ENCODE data around the gene ZBTB20. TPM values are rescaled to one million over a fixed set of nuclear protein-coding genes. Genes with fewer than 3 reads are reported as not detected.

Gene ZBTB20
- polyA plus RNA-seq, 3 donors, result 1.3 to 3.2 (median 2.0) TPM

DNA sequence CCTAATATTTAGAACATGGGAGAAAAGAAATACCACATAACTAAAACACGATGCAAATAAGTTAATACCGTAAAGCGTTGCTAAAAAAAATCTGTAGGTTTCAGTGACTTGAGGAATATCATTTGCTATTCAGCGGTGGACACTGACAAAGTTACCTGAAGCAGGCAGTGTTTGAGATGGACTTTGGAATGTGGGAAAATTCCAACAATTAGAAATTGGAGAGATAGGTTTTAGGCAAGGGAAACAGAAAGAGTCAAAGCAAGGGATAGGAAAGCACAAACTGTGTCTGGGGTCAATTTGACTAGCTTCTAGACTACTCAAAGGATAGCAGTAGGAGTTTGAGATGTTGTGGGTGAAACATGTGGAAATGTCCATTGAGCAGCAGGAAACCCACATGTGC, 680.3 kb downstream of the ZBTB20 start:
- Histone ChIP-seq H3K27me3 (ENCODE audit: control insufficient read depth in 2 of 2, insufficient read depth in 2 of 2, low read length in 2 of 2) (no peaks in the 10 kb centered on the region), H3K9me3 (replicated peaks in 1 of 2; ENCODE audit: control insufficient read depth in 1 of 2, insufficient read depth in 1 of 2, low read length in 2 of 2) (no peaks in the 10 kb centered on the region), H3K4me1 (ENCODE audit: control insufficient read depth in 1 of 2, insufficient read depth in 2 of 2, low read length in 2 of 2) (no peaks in the 10 kb centered on the region), H3K4me3 (replicated peaks in 1 of 3; ENCODE audit: low read depth in 2 of 3, low read length in 3 of 3) (no peak overlapping the region), H3K9ac (ENCODE audit: insufficient read depth, low read length, poor library complexity, severe bottlenecking) (no peak overlapping the region), H4K20me1 (ENCODE audit: insufficient read depth, low read length) (no peaks in the 10 kb centered on the region), H3K27ac (ENCODE audit: low read depth in 1 of 2, low read length in 2 of 2) (no peak overlapping the region), H3K36me3 (replicated peaks in 1 of 2; ENCODE audit: control insufficient read depth in 1 of 2, insufficient read depth in 2 of 2, low read length in 2 of 2) (no peaks in the 10 kb centered on the region), H2AFZ (ENCODE audit: insufficient read depth, low read depth, low read length, poor library complexity, severe bottlenecking) (no peak overlapping the region), H3K79me2 (ENCODE audit: insufficient read depth, low read length) (no peaks in the 10 kb centered on the region), H3K4me2 (replicated peaks; ENCODE audit: extremely low read depth, low read length, poor library complexity, severe bottlenecking) (no peak overlapping the region)
- H3K9me3 Mint-ChIP-seq, result peaks cover 0 to 2% (median 0%) of the 10 kb centered on the region in 7 donors
- TF ChIP-seq, protein P1, sequence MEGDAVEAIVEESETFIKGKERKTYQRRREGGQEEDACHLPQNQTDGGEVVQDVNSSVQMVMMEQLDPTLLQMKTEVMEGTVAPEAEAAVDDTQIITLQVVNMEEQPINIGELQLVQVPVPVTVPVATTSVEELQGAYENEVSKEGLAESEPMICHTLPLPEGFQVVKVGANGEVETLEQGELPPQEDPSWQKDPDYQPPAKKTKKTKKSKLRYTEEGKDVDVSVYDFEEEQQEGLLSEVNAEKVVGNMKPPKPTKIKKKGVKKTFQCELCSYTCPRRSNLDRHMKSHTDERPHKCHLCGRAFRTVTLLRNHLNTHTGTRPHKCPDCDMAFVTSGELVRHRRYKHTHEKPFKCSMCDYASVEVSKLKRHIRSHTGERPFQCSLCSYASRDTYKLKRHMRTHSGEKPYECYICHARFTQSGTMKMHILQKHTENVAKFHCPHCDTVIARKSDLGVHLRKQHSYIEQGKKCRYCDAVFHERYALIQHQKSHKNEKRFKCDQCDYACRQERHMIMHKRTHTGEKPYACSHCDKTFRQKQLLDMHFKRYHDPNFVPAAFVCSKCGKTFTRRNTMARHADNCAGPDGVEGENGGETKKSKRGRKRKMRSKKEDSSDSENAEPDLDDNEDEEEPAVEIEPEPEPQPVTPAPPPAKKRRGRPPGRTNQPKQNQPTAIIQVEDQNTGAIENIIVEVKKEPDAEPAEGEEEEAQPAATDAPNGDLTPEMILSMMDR (IDR thresholded peaks at IDR 0.05), result no peak
- H3K27ac Mint-ChIP-seq, result no peak overlapping the region
- no peaks in the 10 kb centered on the region for H3K4me1 Mint-ChIP-seq
- DNase-seq, result no peak
- no peaks in the 10 kb centered on the region for H3K36me3 Mint-ChIP-seq
- intact Hi-C loops (cut with micrococcal nuclease), result no loop called here
- H3K4me3 Mint-ChIP-seq, result no peak overlapping the region
- 96% methylated on average over 2 of the region's 4 CpGs for WGBS (ENCODE audit: insufficient coverage)
- H3K27me3 Mint-ChIP-seq (ENCODE audit: low read depth in 3 of 3), result peaks cover 0 to 1% (median 0%) of the 10 kb centered on the region in 3 donors

DNA sequence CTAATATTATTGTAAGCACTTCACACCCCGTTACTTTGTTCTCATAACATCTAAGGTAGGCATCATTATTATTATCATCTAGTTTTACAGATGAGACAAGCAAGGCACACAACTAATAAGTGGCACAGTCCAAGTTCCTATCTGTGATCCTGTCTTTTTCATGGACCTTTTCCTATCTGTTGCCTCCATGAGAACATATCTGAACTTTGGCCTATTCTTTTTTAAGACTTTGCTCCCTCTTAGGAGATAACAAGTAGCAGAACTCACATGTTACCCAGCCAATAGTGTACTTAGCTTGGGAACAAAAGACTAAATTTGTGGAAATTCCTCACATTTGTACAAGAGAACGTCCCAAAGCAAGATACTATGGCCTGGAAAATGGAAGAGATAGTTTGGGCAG, 680.8 kb downstream of the ZBTB20 start:
- no CpG with 5 or more reads among the region's 2 CpGs for WGBS (ENCODE audit: insufficient coverage)

More for the DNA sequence above, 680.8 kb downstream of the ZBTB20 start:
- intact Hi-C loops (cut with micrococcal nuclease), result no loop called here
- TF ChIP-seq, protein P1 (IDR thresholded peaks at IDR 0.05), result no peak
- Histone ChIP-seq H4K20me1 (ENCODE audit: insufficient read depth, low read length) (no peaks in the 10 kb centered on the region), H3K79me2 (ENCODE audit: insufficient read depth, low read length) (no peaks in the 10 kb centered on the region), H3K27ac (ENCODE audit: low read depth in 1 of 2, low read length in 2 of 2) (no peak overlapping the region), H2AFZ (ENCODE audit: insufficient read depth, low read depth, low read length, poor library complexity, severe bottlenecking) (no peak overlapping the region), H3K4me1 (ENCODE audit: control insufficient read depth in 1 of 2, insufficient read depth in 2 of 2, low read length in 2 of 2) (no peaks in the 10 kb centered on the region), H3K4me2 (replicated peaks; ENCODE audit: extremely low read depth, low read length, poor library complexity, severe bottlenecking) (no peak overlapping the region), H3K4me3 (replicated peaks in 1 of 3; ENCODE audit: low read depth in 2 of 3, low read length in 3 of 3) (no peak overlapping the region), H3K9me3 (replicated peaks in 1 of 2; ENCODE audit: control insufficient read depth in 1 of 2, insufficient read depth in 1 of 2, low read length in 2 of 2) (no peaks in the 10 kb centered on the region), H3K36me3 (replicated peaks in 1 of 2; ENCODE audit: control insufficient read depth in 1 of 2, insufficient read depth in 2 of 2, low read length in 2 of 2) (no peaks in the 10 kb centered on the region), H3K27me3 (ENCODE audit: control insufficient read depth in 2 of 2, insufficient read depth in 2 of 2, low read length in 2 of 2) (no peaks in the 10 kb centered on the region), H3K9ac (ENCODE audit: insufficient read depth, low read length, poor library complexity, severe bottlenecking) (no peak overlapping the region)
- H3K9me3 Mint-ChIP-seq, result peaks cover 0 to 1% (median 0%) of the 10 kb centered on the region in 7 donors
- peaks cover 0 to 1% (median 0%) of the 10 kb centered on the region in 3 donors for H3K27me3 Mint-ChIP-seq (ENCODE audit: low read depth in 3 of 3)
- no peak overlapping the region for H3K4me3 Mint-ChIP-seq
- H3K27ac Mint-ChIP-seq, result no peak overlapping the region
- no peaks in the 10 kb centered on the region for H3K36me3 Mint-ChIP-seq
- DNase-seq, result no peak
- H3K4me1 Mint-ChIP-seq, result no peaks in the 10 kb centered on the region

Measured in CD14-positive monocyte (primary cell).